IPS-18a (cell line): ENCODE data around the gene TMEM184C.

Experiments used
- H3K27ac ChIP-seq: one replicate; pipeline ENCODE4 v1.5.1; 2013; ENCODE audit warnings: low read length
- H3K27me3 ChIP-seq: one replicate; pipeline ENCODE4 v1.6.1; 2013; ENCODE audit warnings: mild to moderate bottlenecking, low read length; ENCODE audit not compliant: control insufficient read depth, insufficient read depth
- H3K36me3 ChIP-seq: one replicate; pipeline ENCODE4 v1.6.1; 2013; ENCODE audit warnings: low read depth, low read length; ENCODE audit not compliant: control insufficient read depth
- H3K4me1 ChIP-seq: one replicate; pipeline ENCODE4 v1.6.1; 2013; ENCODE audit warnings: low read depth, low read length; ENCODE audit not compliant: control insufficient read depth
- H3K4me3 ChIP-seq: one replicate; pipeline ENCODE4 v1.5.1; 2013; ENCODE audit warnings: low read length
- H3K9ac ChIP-seq: one replicate; pipeline ENCODE4 v1.6.1; 2013; ENCODE audit warnings: mild to moderate bottlenecking, low read length, moderate library complexity
- H3K9me3 ChIP-seq: one replicate; pipeline ENCODE4 v1.6.1; 2013; ENCODE audit warnings: low read depth, low read length; ENCODE audit not compliant: control insufficient read depth

Gene TMEM184C

DNA sequence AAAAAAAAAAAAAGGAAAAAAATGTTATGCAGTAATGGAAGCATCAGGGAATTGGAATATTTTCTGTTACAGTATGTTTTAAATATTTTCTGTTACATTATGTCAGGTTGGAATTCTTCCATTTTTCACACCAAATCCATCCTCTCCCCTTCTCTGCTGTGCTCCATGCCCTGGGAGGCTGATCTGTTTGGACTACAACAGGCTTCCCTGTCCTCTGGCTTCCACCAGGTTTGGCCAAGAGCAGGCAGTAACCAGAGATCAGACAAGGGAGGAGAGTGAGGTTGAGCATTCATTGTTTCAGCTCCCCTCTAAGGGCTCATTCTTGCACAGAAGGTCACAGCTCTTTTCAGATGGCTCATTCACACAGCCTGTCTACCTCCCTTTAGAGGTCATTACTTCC lies 11.7 kb upstream of the TMEM184C start:
- no peak overlapping the region for H3K4me3 ChIP-seq
- no peak overlapping the region for H3K9ac ChIP-seq
- no peaks in the 10 kb centered on the region for H3K36me3 ChIP-seq
- H3K4me1 ChIP-seq: no peaks in the 10 kb centered on the region
- no peak overlapping the region for H3K27ac ChIP-seq
- no peaks in the 10 kb centered on the region for H3K9me3 ChIP-seq
- H3K27me3 ChIP-seq: no peaks in the 10 kb centered on the region

DNA sequence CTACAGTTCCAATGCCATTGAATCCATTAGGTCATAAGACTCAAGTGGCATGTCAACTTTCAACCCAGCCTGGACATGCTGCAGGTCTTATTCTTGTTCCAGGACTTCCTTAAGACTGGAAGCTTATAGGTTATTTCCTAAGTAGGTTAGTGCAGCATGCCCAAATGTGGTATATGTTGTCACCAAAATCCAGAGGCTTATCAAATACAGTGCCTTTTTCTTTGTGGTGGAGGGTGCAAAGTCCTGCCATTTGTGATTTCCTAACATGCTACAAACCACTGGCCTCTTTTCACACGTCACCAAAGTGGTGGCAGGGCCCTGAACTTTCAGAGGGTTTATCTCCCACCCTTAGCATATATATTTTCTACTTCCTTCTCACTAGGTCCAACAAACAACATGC lies 9.7 kb upstream of the TMEM184C start:
- no peaks in the 10 kb centered on the region for H3K4me1 ChIP-seq
- H3K36me3 ChIP-seq: no peaks in the 10 kb centered on the region
- no peaks in the 10 kb centered on the region for H3K9me3 ChIP-seq
- H3K9ac ChIP-seq: no peak overlapping the region
- no peak overlapping the region for H3K4me3 ChIP-seq
- H3K27me3 ChIP-seq: no peaks in the 10 kb centered on the region
- no peak overlapping the region for H3K27ac ChIP-seq

DNA sequence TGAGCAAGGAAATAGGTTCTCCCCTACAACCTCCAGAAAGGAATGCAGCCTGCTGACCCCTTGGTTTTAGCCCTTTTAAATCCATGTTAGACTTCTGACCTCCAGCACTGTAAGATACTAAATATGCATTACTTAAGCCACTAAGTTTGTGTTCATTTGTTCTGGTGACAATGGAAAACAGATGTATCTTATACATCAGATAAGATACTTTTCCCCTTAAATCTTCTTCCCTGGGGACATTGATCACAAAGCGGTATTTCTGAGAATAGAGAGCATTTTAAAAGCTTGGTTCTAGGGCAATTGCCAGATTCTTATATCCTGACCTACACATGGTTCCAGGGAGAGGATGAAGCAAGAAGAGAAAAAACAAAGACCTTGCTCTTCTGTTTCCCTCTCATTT lies 6.5 kb upstream of the TMEM184C start:
- Histone ChIP-seq H3K4me1 (no peaks in the 10 kb centered on the region), H3K27ac (no peak overlapping the region), H3K4me3 (no peak overlapping the region), H3K9ac (no peak overlapping the region), H3K9me3 (no peaks in the 10 kb centered on the region), H3K27me3 (no peaks in the 10 kb centered on the region), H3K36me3 (no peaks in the 10 kb centered on the region)

DNA sequence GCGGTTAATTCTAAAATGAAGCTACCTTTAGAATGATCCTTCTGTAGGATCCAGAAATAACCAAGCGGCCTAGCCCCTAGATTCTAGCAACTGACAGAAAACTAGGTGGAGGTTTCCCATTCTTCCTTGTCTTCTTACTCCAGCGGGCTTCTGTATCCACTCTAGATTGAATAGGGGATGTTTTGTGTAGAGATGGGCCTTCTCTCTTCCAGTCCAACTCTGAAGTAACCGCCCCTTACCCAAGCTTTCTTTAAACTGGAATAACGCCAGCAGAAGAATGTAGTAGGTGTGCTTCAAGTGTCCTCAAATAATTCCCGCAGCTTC lies 386 bp upstream of the TMEM184C start:
- no peaks in the 10 kb centered on the region for H3K9me3 ChIP-seq
- no peaks in the 10 kb centered on the region for H3K27me3 ChIP-seq
- H3K4me1 ChIP-seq: peaks cover 4% of the 10 kb centered on the region
- no peak overlapping the region for H3K27ac ChIP-seq
- peaks cover 6% of the 10 kb centered on the region for H3K36me3 ChIP-seq
- peak overlapping the region; percentile 56 for H3K9ac ChIP-seq
- peak overlapping the region; percentile 74 for H3K4me3 ChIP-seq

DNA sequence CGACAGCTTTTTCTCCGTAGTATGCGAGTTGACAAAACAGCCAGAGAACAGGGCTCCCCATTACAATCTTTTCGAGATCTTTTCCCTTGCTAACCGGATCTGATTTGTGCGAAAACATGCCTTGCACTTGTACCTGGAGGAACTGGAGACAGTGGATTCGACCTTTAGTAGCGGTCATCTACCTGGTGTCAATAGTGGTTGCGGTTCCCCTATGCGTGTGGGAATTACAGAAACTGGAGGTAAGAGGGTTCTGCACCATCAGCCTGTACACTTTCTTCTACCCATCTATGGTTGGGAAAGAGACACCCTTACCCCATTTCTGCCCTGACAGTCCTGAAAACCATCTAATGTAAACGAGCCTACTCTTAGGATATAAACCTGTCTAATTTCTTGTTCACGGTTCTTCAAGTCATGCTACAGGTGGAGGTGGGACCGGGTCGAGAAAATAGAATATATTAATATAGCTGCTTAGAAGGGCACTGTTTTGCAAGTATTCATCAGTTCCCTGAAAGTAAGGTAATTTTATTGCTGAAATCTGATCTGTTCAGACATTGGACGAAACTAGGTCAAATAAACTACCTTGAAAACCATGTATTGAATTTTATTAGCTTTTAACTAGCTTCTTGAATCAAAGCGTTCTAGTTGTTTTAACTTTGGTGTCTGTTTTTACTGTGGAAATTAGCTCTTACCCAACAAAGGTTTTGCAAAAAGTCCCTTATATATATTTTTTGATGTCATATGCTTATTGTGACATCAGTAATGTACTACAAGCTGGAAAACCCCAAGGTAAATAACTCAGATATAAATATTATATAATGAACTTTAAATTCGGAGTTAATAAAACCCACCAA lies 869 bp downstream of the TMEM184C start:
- Histone ChIP-seq H3K9ac (peak overlapping the region; percentile 56), H3K27ac (no peak overlapping the region), H3K36me3 (peaks cover 6% of the 10 kb centered on the region), H3K4me1 (peaks cover 4% of the 10 kb centered on the region), H3K9me3 (no peaks in the 10 kb centered on the region), H3K27me3 (no peaks in the 10 kb centered on the region), H3K4me3 (peak overlapping the region; percentile 74)

DNA sequence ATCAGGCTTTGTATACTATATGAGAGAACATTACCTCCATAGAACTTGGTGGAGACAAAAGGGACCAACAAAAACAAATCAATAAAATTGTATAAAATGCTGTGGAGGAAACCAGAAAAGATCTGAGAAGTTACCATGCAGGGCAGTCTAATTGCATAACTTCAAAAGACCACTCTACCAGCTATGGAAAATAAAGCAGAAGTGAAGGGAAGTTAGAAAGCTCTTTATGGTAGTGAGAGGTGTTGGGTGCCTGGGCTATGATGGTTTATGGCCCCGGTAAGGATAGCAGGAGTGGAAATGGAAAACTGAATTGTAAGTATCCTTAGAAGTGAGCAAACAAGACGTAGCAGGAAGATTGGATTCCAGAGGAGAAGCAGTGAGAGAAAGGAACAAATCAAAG lies 3.1 kb downstream of the TMEM184C start:
- Histone ChIP-seq H3K27me3 (no peaks in the 10 kb centered on the region), H3K36me3 (peaks cover 15% of the 10 kb centered on the region), H3K27ac (no peak overlapping the region), H3K9me3 (no peaks in the 10 kb centered on the region), H3K4me1 (peaks cover 4% of the 10 kb centered on the region), H3K4me3 (no peak overlapping the region), H3K9ac (no peak overlapping the region)

DNA sequence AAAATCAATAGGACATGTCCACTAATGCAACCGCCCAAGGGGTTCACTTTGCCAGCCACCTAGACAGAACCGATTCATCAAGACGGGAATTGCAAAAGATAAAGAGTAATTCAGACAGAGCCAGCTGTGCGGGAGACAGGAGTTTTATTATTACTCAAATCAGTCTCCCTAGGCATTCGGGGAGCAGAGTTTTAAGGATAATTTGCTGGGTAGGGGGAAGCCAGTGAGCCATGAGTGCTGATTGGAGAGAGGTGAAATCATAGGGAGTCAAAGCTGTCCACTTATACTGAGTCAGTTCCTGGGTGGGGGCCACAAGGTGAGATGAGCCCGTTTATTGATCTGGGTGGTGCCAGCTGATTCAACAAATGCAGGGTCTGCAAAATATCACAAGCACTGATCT lies 8.5 kb downstream of the TMEM184C start:
- H3K4me1 ChIP-seq: peaks cover 12% of the 10 kb centered on the region
- no peak overlapping the region for H3K9ac ChIP-seq
- peaks cover 28% of the 10 kb centered on the region for H3K36me3 ChIP-seq
- H3K27me3 ChIP-seq: no peaks in the 10 kb centered on the region
- H3K27ac ChIP-seq: no peak overlapping the region
- H3K4me3 ChIP-seq: no peak overlapping the region
- H3K9me3 ChIP-seq: no peaks in the 10 kb centered on the region

DNA sequence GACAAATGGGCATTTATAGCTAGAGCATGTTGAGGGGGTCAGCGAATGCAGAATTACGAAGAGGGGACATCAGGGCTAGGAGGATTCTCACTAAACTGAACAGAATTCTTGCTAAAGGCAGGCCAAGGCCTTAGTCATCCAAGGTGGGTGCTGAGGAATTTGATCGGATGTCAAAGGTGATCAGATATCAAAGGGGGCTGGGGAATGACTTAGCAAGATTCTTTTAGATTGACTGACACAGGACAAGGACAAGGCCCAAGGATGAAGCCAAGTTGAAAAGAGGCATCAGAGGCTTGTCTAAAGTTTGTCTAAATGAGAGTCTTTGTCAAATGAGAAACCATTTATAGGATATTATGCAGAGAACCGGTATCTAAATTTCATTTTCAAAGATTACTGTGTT lies 9.7 kb downstream of the TMEM184C start:
- no peak overlapping the region for H3K27ac ChIP-seq
- peaks cover 36% of the 10 kb centered on the region for H3K36me3 ChIP-seq
- H3K4me3 ChIP-seq: no peak overlapping the region
- H3K9me3 ChIP-seq: no peaks in the 10 kb centered on the region
- H3K4me1 ChIP-seq: peaks cover 12% of the 10 kb centered on the region
- H3K9ac ChIP-seq: no peak overlapping the region
- no peaks in the 10 kb centered on the region for H3K27me3 ChIP-seq

DNA sequence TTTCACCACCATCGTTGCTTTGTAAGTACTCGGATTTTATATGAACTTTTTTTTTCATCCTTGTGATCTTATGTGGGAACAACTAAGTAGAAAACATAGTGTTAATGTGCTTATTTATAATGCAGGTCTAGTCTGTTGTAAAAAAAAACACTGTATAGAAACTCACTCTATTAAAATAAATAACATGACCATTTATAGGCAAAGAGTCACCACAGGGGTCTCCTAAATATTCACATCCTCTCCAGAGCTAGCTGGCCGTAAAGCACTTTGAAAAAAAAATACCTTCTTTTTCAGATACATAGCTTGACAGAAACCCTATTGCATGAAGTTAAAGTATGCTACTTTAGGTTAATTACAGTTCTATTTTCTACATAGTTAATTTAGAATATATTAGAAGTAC lies 11.2 kb downstream of the TMEM184C start:
- H3K9ac ChIP-seq: no peak overlapping the region
- no peak overlapping the region for H3K27ac ChIP-seq
- H3K27me3 ChIP-seq: no peaks in the 10 kb centered on the region
- peaks cover 46% of the 10 kb centered on the region for H3K36me3 ChIP-seq
- no peaks in the 10 kb centered on the region for H3K9me3 ChIP-seq
- no peak overlapping the region for H3K4me3 ChIP-seq
- peaks cover 12% of the 10 kb centered on the region for H3K4me1 ChIP-seq

DNA sequence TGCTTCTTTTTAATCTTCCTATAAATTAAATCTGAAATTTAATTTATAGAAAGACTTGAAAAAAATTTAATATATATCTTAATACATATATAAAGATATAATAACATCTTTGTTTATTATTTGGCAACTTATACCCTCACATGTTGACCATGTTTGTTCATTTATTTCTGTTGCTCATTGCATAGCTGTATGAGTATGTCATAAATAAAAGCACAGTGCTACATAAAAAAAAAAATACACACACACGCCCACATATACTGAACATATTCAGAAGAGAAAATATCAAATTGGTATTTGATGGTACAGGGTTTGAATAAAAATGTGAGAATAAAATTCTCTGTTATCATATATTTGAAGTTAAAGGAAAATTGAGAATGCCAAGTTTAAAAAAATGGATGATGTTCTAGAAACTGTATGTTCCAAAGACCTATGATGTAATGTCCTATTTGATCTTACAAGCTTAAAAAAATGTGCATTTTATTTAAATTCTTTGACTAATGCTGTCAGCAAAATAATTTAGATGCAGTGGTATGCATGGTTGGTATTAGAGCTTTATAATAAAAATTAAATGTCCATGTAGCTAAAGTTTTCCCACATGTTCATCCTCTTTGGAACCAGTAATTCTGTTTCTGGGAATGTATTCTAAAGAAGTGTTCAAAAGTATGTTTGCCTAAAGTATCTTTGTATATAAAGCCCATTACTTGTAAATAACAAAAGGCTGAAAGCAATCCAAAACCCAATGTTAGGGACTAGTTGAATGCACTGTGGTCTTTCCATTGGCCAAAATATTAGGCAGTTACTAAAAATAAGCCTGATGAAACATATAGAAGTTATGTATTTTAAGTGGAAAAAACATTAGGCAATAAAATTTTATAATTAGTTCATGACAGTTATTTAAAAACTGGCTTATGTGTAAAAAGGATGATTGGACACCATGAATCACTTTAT lies 12.9 kb downstream of the TMEM184C start:
- Histone ChIP-seq H3K27me3 (no peaks in the 10 kb centered on the region), H3K36me3 (peaks cover 53% of the 10 kb centered on the region), H3K4me1 (peaks cover 12% of the 10 kb centered on the region), H3K27ac (no peak overlapping the region), H3K4me3 (no peak overlapping the region), H3K9me3 (no peaks in the 10 kb centered on the region), H3K9ac (no peak overlapping the region)

DNA sequence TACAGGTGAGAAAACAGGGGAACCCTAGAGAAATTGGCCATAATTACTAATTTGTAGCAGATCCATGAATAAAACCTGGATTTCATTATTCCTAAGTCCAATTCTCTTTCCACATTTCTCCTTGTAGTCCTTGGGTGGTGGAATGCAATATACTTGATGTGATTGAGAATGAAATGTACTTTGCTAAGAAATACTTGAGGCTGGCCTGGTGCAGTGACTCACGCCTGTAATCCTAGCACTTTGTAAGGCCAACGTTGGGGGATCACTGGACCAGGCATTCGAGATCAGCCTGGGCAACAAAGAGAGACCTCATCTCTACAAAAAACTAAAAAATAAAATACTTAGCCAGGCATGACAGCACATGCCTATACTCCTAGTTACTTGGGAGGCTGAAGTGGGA lies 15.9 kb downstream of the TMEM184C start:
- peaks cover 10% of the 10 kb centered on the region for H3K4me1 ChIP-seq
- no peaks in the 10 kb centered on the region for H3K27me3 ChIP-seq
- H3K27ac ChIP-seq: no peak overlapping the region
- H3K36me3 ChIP-seq: peaks cover 70% of the 10 kb centered on the region
- H3K9ac ChIP-seq: no peak overlapping the region
- no peak overlapping the region for H3K4me3 ChIP-seq
- no peaks in the 10 kb centered on the region for H3K9me3 ChIP-seq
